Right hindlimb (tissue), 1 donor: Measurements from ENCODE around the gene ARHGEF40.

Source experiments
- DNase-seq: peaks from one replicate; pipeline ENCODE4 v3.0.0-alpha.2; 2018

Gene ARHGEF40

GRCh38 chr14:21098892-21099595, 28.9 kb downstream of the ARHGEF40 start:
- DNase-seq: no peak

GRCh38 chr14:21099596-21099985, 29.5 kb downstream of the ARHGEF40 start:
- DNase-seq: no peak

DNA sequence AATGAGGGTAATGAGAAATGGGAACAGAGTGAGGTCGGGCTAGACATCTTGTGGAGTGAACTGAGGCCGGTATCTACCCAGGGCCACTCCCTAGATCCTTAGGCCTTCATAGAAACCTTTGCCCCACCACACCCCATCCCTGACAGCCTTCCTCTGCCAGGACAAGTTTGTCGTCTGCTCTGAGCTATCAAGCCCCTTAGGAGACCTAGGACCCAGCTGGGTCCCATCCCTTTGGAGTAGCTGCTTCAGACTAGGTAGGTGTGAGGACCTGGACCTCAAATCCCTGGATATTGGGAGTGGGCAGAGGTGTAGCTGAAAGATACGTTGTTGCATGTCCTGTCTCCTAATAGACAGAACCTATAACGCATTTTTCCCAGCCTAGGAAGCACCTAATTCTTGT, 30.8 kb downstream of the ARHGEF40 start, which contains the start of gene TMEM253:
Gene TMEM253, plus strand, starts transcription at position 136 of the 400 bp plus-strand sequence. CDS start 278 bp downstream, outside the sequence.
- no peak for DNase-seq

- no peak for DNase-seq
Observed at GRCh38 chr14:21101802-21102413, 31.8 kb downstream of the ARHGEF40 start.

- DNase-seq: no peak
Observed at GRCh38 chr14:21102521-21103410, 32.7 kb downstream of the ARHGEF40 start.

GRCh38 chr14:21103411-21103709, 33.3 kb downstream of the ARHGEF40 start:
- no peak for DNase-seq

DNA sequence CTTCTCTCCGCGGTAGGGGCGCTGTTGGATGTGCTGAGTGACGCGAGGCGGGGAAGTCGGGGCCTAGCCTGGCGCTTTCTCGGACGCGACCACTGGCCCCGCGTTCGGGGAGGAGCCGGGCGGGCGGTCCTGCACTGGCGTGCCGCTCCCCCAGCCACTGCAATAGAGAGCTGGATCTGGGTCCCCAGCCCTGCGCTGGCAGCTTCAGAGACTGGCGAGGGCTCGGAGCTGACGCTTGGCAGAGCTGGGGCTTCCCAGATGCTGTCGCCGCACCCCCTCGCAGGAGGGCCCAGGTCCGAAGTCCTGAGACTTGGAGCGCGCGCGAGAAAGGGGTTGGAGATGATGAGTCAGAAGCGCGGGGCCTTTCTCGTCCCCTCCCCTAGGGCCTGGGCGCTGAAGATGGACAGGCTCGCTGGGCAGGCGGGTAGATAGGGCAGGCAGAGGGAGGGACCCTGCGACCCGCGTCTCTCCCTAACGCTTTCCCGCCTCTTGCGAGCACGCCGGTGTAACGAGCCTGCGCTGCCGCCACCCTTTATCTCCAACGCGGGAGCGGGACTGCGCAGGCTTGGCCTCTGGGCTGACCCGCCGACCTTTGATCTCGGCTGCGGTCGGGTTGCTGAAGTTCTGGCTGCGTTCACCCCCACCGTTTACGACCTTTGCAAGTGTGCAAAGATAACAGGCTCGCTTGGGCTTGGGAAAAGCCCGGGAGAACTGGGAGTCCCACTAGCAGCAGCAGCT, 33.8 kb downstream of the ARHGEF40 start:
- DNase-seq: peak; percentile 97

GRCh38 chr14:21104448-21105060, 34.5 kb downstream of the ARHGEF40 start:
- peak; percentile 82 for DNase-seq

- no peak for DNase-seq
Observed at GRCh38 chr14:21105095-21105494, 35.0 kb downstream of the ARHGEF40 start.

DNA sequence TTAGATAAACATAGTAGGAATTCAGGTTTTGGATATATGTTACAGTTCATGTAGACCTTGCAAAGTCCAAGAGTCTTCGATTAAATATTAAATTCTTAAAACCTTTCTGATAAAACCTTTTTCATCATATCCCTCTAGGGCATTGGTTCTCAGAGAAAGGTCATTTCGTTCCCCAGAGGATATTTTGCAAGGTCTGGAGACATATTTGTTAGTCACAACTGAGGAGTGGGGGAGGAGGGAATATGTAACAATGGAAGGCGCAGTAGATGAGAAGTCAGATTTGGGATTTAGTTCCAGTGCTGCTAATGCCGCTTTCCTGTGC, 36.0 kb downstream of the ARHGEF40 start:
- no peak for DNase-seq

GRCh38 chr14:21106498-21107282, 36.6 kb downstream of the ARHGEF40 start:
- DNase-seq: peak; percentile 87

DNA sequence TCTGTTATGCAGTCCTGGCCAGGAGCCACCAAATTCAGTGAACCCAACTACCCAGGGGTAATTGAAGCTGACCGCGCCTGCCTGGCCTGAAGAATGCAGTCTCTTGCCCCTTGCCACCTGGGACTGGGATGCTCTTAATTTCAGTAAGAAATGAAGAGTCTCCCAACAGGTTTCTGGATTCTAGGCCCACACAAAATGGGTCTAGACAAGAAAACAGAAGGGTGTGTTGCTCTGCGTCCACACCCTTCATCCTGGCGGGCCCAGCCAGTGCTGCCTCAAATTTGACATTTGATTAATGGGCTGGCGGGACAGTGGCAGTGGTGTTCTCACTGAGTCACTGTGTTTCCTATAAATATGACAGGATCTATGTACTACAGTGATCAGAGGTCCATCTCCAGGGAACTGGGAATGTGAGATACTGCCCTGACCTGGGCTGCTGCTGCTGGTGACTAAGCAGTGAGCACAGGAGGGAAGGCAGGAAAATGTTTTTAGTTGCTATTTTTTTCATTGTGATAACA, 37.2 kb downstream of the ARHGEF40 start:
- no peak for DNase-seq

GRCh38 chr14:21108791-21109190, 38.7 kb downstream of the ARHGEF40 start:
- no peak for DNase-seq

- DNase-seq: no peak
Observed at GRCh38 chr14:21109377-21110138, 39.5 kb downstream of the ARHGEF40 start.

- no peak for DNase-seq
Observed at GRCh38 chr14:21112255-21112654, 42.2 kb downstream of the ARHGEF40 start.

GRCh38 chr14:21113369-21113768, 43.3 kb downstream of the ARHGEF40 start:
- DNase-seq: no peak

DNA sequence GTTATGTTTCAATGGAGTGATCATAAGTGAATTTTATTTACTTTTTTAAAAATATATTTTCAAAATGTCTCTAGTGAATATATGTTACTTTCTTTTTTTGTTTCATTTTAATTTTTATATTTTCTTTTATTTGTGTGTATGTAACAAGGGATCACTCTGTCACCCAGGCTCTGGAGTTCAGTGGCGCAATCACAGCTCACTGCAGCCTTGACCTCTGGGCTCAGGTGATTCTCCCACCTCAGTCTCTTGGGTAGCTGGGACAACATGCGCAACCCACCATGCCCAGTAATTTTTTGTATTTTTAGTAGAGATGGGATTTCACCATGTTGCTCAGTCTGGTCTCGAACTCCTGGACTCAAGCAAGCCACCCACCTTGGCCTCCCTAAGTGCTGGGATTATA, 48.8 kb downstream of the ARHGEF40 start:
- DNase-seq: no peak

DNA sequence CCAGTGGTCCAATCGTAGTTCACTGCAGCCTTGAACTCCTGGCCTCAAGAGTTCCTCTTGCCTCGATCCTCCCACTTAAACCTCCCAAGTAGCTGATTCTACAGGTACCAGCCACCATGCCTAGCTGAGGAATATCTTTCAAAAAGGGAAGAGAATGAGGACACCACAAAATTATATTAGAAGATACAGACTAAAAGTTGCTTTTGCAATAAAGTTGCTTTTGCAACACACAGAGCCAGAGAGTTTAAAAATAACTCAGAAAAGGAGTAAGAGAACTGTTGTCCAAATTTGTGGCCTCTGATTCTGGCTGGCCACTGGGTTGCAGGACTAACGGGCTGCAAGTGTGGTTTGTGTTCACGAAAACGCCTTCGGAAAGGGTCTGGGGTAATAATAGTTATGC, 50.6 kb downstream of the ARHGEF40 start:
- no peak for DNase-seq

DNA sequence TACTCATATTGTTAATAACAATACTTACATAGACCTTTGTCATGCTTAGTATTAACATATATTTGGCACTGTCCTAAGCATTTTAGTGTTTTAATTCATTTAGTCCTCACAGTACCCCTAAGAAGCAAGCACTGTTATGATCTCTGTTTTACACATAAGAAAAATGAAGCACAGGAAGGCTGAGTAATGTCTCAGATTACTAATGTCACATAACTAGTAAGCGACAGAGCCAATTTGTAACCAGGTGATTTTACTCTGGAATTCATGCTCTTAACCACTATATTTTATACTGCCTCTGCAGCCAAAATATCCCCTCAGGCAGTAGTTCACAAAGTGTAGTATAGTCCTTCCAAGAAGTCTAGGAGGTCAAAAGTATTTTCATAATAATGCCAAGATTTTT, 51.0 kb downstream of the ARHGEF40 start:
- DNase-seq: no peak

GRCh38 chr14:21123429-21123828, 53.3 kb downstream of the ARHGEF40 start:
- no peak for DNase-seq

DNA sequence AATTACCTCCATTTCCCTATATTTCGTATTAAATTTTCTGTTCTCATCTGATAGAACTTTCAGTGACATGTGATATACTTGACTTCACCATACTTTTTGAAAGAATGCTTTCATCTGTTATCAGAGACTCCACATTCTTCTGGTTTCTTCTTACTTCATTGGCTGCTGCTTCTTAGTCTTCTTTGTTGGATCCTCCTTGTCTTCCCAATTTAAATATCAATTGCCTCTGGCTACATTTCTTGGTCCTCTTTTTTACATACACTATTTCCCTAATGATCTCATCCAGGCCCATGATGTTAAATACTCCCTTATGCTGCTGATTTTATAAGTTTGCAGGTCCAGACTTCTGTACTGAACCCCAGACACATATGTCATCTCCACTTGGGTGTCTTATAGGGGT, 63.8 kb downstream of the ARHGEF40 start:
- no peak for DNase-seq
